ENCODE results near the gene CDH2. TPM values are rescaled to one million over a fixed set of nuclear protein-coding genes. Genes with fewer than 3 reads are reported as not detected.
"Not testable (repeated sequence)": the region's sequence is repeated elsewhere in the genome, so short reads cannot be mapped to it uniquely, and the experiment has no call there.

Gene CDH2
- total RNA-seq, 1 donor from 2014 or later = 363 TPM

DNA sequence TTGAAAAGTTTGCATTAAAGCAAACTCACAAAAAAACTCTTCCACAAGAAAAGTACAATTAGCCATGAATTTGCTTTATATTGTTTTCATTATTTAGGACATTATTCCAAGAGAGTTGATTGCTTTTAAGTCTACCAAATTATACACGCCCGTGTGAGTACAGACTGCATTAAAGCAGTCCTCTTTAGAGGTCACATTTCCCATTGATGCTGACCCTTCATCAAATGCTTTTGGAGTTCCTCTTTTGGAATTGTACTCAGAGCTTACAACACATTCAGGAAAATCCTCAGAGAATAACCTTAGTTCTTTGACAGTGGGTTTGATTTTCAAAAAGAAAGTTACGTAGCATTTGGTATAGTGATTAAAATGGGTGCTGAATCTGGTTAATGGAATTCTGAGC is 256.1 kb downstream of the CDH2 start:
- Histone ChIP-seq H3K27ac (ENCODE audit: low read depth, low read length) (peak overlapping the region; percentile 88), H3K4me1 (ENCODE audit: insufficient read depth, low read length) (peaks cover 23% of the 10 kb centered on the region), H3K4me2 (ENCODE audit: low read length) (peak overlapping the region; percentile 85), H3K36me3 (ENCODE audit: insufficient read depth, low read length) (no peaks in the 10 kb centered on the region), H3K79me2 (ENCODE audit: insufficient read depth, low read length) (no peaks in the 10 kb centered on the region), H3K27me3 (ENCODE audit: insufficient read depth, low read length) (no peaks in the 10 kb centered on the region), H2AFZ (ENCODE audit: low read depth, low read length) (no peak overlapping the region), H3K4me3 (ENCODE audit: insufficient read depth, low read depth, low read length) (no peak overlapping the region), H4K20me1 (ENCODE audit: insufficient read depth, low read length) (no peaks in the 10 kb centered on the region), H3K9me3 (ENCODE audit: insufficient read depth, low read depth, low read length) (no peaks in the 10 kb centered on the region), H3K9ac (ENCODE audit: low read length) (peak overlapping the region; percentile 82)
- FAIRE-seq (no peak), DNase-seq (ENCODE audit: low read depth) (no peak)
- Mint-ChIP-seq H3K4me3 (ENCODE audit: unreplicated experiment) (no peak overlapping the region), H3K27ac (ENCODE audit: unreplicated experiment) (no peak overlapping the region), H3K36me3 (ENCODE audit: low read depth, unreplicated experiment) (no peaks in the 10 kb centered on the region), H3K9me3 (ENCODE audit: unreplicated experiment) (no peaks in the 10 kb centered on the region), H3K4me1 (ENCODE audit: low read depth, unreplicated experiment) (peaks cover 17% of the 10 kb centered on the region), H3K27me3 (ENCODE audit: low read depth, unreplicated experiment) (no peaks in the 10 kb centered on the region)
- TF ChIP-seq CTCF (IDR thresholded peaks at IDR 0.05; ENCODE audit: insufficient read depth, low read depth, low read length) (no peak), EZH2 (IDR thresholded peaks at IDR 0.05; ENCODE audit: insufficient read depth, low read length) (no peak)

DNA sequence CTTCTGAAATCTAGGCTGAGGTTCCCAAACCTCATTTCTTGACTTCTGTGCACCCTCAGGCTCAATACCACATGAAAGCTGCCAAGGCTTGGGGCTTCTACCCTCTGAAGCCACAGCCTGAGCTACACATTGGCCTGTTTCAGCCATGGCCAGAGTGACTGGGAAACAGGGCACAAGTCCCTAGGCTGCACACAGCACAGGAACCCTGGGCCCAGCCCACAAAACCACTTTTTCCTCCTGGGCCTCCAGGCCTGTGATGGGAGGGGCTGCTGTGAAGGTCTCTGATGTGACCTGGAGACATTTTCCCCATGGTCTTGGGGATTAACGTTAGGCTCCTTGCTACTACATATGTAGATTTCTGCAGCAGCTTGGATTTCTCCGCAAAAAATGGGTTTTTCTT is 270.7 kb downstream of the CDH2 start:
- H3K27ac Mint-ChIP-seq (ENCODE audit: unreplicated experiment); H3K4me3 Mint-ChIP-seq (ENCODE audit: unreplicated experiment); H3K36me3 Mint-ChIP-seq (ENCODE audit: low read depth, unreplicated experiment); H3K27me3 ChIP-seq (ENCODE audit: insufficient read depth, low read length); H3K27ac ChIP-seq (ENCODE audit: low read depth, low read length); H3K27me3 Mint-ChIP-seq (ENCODE audit: low read depth, unreplicated experiment); H3K9me3 ChIP-seq (ENCODE audit: insufficient read depth, low read depth, low read length); H3K4me3 ChIP-seq (ENCODE audit: insufficient read depth, low read depth, low read length); H3K4me1 ChIP-seq (ENCODE audit: insufficient read depth, low read length); DNase-seq (ENCODE audit: low read depth); H3K79me2 ChIP-seq (ENCODE audit: insufficient read depth, low read length); FAIRE-seq; H2AFZ ChIP-seq (ENCODE audit: low read depth, low read length); H3K36me3 ChIP-seq (ENCODE audit: insufficient read depth, low read length); H3K9ac ChIP-seq (ENCODE audit: low read length); H3K4me1 Mint-ChIP-seq (ENCODE audit: low read depth, unreplicated experiment); H3K4me2 ChIP-seq (ENCODE audit: low read length); H4K20me1 ChIP-seq (ENCODE audit: insufficient read depth, low read length): not testable (repeated sequence)
- H3K9me3 Mint-ChIP-seq (ENCODE audit: unreplicated experiment) = peaks cover 13% of the 10 kb centered on the region

- Mint-ChIP-seq H3K27me3 (ENCODE audit: low read depth, unreplicated experiment) (no peaks in the 10 kb centered on the region), H3K9me3 (ENCODE audit: unreplicated experiment) (peaks cover 7% of the 10 kb centered on the region), H3K36me3 (ENCODE audit: low read depth, unreplicated experiment) (peaks cover 2% of the 10 kb centered on the region), H3K4me3 (ENCODE audit: unreplicated experiment) (no peak overlapping the region), H3K27ac (ENCODE audit: unreplicated experiment) (peak overlapping the region; percentile 54), H3K4me1 (ENCODE audit: low read depth, unreplicated experiment) (no peaks in the 10 kb centered on the region)
- H3K27ac ChIP-seq (ENCODE audit: low read depth, low read length) = no peak overlapping the region
- H3K4me3 ChIP-seq (ENCODE audit: insufficient read depth, low read depth, low read length) = no peak overlapping the region
- FAIRE-seq (no peak), DNase-seq (ENCODE audit: low read depth) (no peak)
- H4K20me1 ChIP-seq (ENCODE audit: insufficient read depth, low read length) = no peaks in the 10 kb centered on the region
- TF ChIP-seq CTCF (IDR thresholded peaks at IDR 0.05; ENCODE audit: insufficient read depth, low read depth, low read length) (no peak), EZH2 (IDR thresholded peaks at IDR 0.05; ENCODE audit: insufficient read depth, low read length) (no peak)
- H3K79me2 ChIP-seq (ENCODE audit: insufficient read depth, low read length) = no peaks in the 10 kb centered on the region
- no peaks in the 10 kb centered on the region for H3K36me3 ChIP-seq (ENCODE audit: insufficient read depth, low read length)
- H3K9ac ChIP-seq (ENCODE audit: low read length) = no peak overlapping the region
- no peaks in the 10 kb centered on the region for H3K27me3 ChIP-seq (ENCODE audit: insufficient read depth, low read length)
- no peaks in the 10 kb centered on the region for H3K4me1 ChIP-seq (ENCODE audit: insufficient read depth, low read length)
- no peak overlapping the region for H2AFZ ChIP-seq (ENCODE audit: low read depth, low read length)
- no peaks in the 10 kb centered on the region for H3K9me3 ChIP-seq (ENCODE audit: insufficient read depth, low read depth, low read length)
- H3K4me2 ChIP-seq (ENCODE audit: low read length) = no peak overlapping the region
Measured at GRCh38 chr18:27903906-27904305, 273.0 kb downstream of the CDH2 start.
